MM.1S (cell line): ENCODE measurements around the gene ELFN1.

Experiments
- DNase-seq: peaks from one replicate; pipeline ENCODE4 v3.0.0-alpha.2; 2015
- H2AFZ ChIP-seq: fragments of 300-600 bp; sonication (generic); 2 replicates; pipeline ENCODE4 v1.6.0; 2016; ENCODE audit warnings: antibody characterized with exemption, low read length
- H3F3A ChIP-seq: fragments of 300-600 bp; sonication (generic); 2 replicates; pipeline ENCODE4 v1.6.1; 2016; ENCODE audit warnings: mild to moderate bottlenecking, antibody characterized with exemption, low read length, moderate library complexity, mixed read lengths; ENCODE audit not compliant: insufficient read depth
- H3K27ac ChIP-seq: fragments of 300-600 bp; sonication (generic); 2 replicates; pipeline ENCODE4 v1.5.1; 2016; ENCODE audit warnings: mild to moderate bottlenecking, low read length
- H3K27me3 ChIP-seq: fragments of 300-600 bp; sonication (generic); replicated peaks from 2 replicates; pipeline ENCODE4 v1.6.0; 2016; ENCODE audit warnings: low read length; ENCODE audit not compliant: insufficient read depth
- H3K36me3 ChIP-seq: fragments of 300-600 bp; sonication (generic); replicated peaks from 2 replicates; pipeline ENCODE4 v1.6.1; 2016; ENCODE audit warnings: mild to moderate bottlenecking, low read length, mixed read lengths; ENCODE audit not compliant: insufficient read depth
- H3K4me1 ChIP-seq: fragments of 300-600 bp; sonication (generic); 2 replicates; pipeline ENCODE4 v1.6.1; 2016; ENCODE audit warnings: low read length, mixed read lengths
- H3K4me2 ChIP-seq: fragments of 300-600 bp; sonication (generic); 2 replicates; pipeline ENCODE4 v1.6.0; 2016; ENCODE audit warnings: low read depth, low read length
- H3K4me3 ChIP-seq: fragments of 300-600 bp; sonication (generic); 2 replicates; pipeline ENCODE4 v1.5.1; 2016; ENCODE audit warnings: low read length, mixed read lengths
- H3K79me2 ChIP-seq: fragments of 300-600 bp; sonication (generic); 2 replicates; pipeline ENCODE4 v1.6.1; 2016; ENCODE audit warnings: mixed run types, low read length, mixed read lengths
- H3K9ac ChIP-seq: fragments of 300-600 bp; sonication (generic); 2 replicates; pipeline ENCODE4 v1.6.1; 2016; ENCODE audit warnings: low read length, mixed read lengths
- H3K9me2 ChIP-seq: fragments of 300-600 bp; sonication (generic); replicated peaks from 2 replicates; pipeline ENCODE4 v1.6.1; 2016; ENCODE audit warnings: mild to moderate bottlenecking, low read length, mixed read lengths; ENCODE audit not compliant: insufficient read depth
- H3K9me3 ChIP-seq: fragments of 300-600 bp; sonication (generic); replicated peaks from 2 replicates; pipeline ENCODE4 v1.6.1; 2016; ENCODE audit warnings: mild to moderate bottlenecking, low read length, mixed read lengths; ENCODE audit not compliant: insufficient read depth
- H4K20me1 ChIP-seq: fragments of 300-600 bp; sonication (generic); 2 replicates; pipeline ENCODE4 v1.6.1; 2016; ENCODE audit warnings: mild to moderate bottlenecking, low read length, moderate library complexity, mixed read lengths; ENCODE audit not compliant: insufficient read depth
- CTCF ChIP-seq: fragments of 300-600 bp; sonication (generic); IDR thresholded peaks from 2 replicates; pipeline ENCODE4 v1.5.1; 2016; ENCODE audit warnings: antibody characterized with exemption, low read length, mixed read lengths
- EZH2 ChIP-seq: fragments of 300-600 bp; sonication (generic); optimal IDR thresholded peaks from 2 replicates; pipeline ENCODE3; 2017; ENCODE audit warnings: low read depth, mild to moderate bottlenecking, antibody characterized with exemption, low read length, mixed read lengths
- EZH2phosphoT487 ChIP-seq: fragments of 300-600 bp; sonication (generic); IDR thresholded peaks from 2 replicates; pipeline ENCODE4 v1.6.1; 2018; ENCODE audit warnings: antibody characterized with exemption, low read length

Gene ELFN1

GRCh38 chr7:1651031-1651446 is 19.0 kb upstream of the ELFN1 start:
- no peaks in the 10 kb centered on the region for H3K4me1 ChIP-seq
- H4K20me1 ChIP-seq = no peaks in the 10 kb centered on the region
- no peaks in the 10 kb centered on the region for H3K79me2 ChIP-seq
- H2AFZ ChIP-seq = no peak overlapping the region
- no peaks in the 10 kb centered on the region for H3K36me3 ChIP-seq
- no peaks in the 10 kb centered on the region for H3K9me2 ChIP-seq
- no peak for DNase-seq
- no peak overlapping the region for H3K4me2 ChIP-seq
- no peak overlapping the region for H3K9ac ChIP-seq
- H3K27me3 ChIP-seq = peaks cover 82% of the 10 kb centered on the region
- no peak overlapping the region for H3K27ac ChIP-seq
- H3F3A ChIP-seq = no peaks in the 10 kb centered on the region
- H3K9me3 ChIP-seq = no peaks in the 10 kb centered on the region
- no peak for TF ChIP-seq EZH2phosphoT487
- no peak for TF ChIP-seq CTCF
- TF ChIP-seq EZH2 = no peak
- H3K4me3 ChIP-seq = no peak overlapping the region

GRCh38 chr7:1651891-1652290 is 18.2 kb upstream of the ELFN1 start:
- H3K4me1 ChIP-seq = no peaks in the 10 kb centered on the region
- no peak overlapping the region for H3K4me3 ChIP-seq
- H3K79me2 ChIP-seq = no peaks in the 10 kb centered on the region
- H4K20me1 ChIP-seq = no peaks in the 10 kb centered on the region
- H3F3A ChIP-seq = no peaks in the 10 kb centered on the region
- no peaks in the 10 kb centered on the region for H3K36me3 ChIP-seq
- no peak overlapping the region for H3K9ac ChIP-seq
- DNase-seq = no peak
- no peak overlapping the region for H2AFZ ChIP-seq
- peaks cover 83% of the 10 kb centered on the region for H3K27me3 ChIP-seq
- no peak overlapping the region for H3K4me2 ChIP-seq
- TF ChIP-seq EZH2phosphoT487 (no peak), CTCF (no peak), EZH2 (no peak)
- H3K9me3 ChIP-seq = no peaks in the 10 kb centered on the region
- H3K9me2 ChIP-seq = no peaks in the 10 kb centered on the region
- H3K27ac ChIP-seq = no peak overlapping the region

GRCh38 chr7:1653500-1653899 is 16.6 kb upstream of the ELFN1 start:
- Histone ChIP-seq H3K27me3 (peaks cover 81% of the 10 kb centered on the region), H3K9me2 (no peaks in the 10 kb centered on the region), H3K36me3 (no peaks in the 10 kb centered on the region), H3K27ac (no peak overlapping the region), H3K4me2 (no peak overlapping the region), H3K4me1 (no peaks in the 10 kb centered on the region), H3K79me2 (no peaks in the 10 kb centered on the region), H3K9me3 (no peaks in the 10 kb centered on the region), H3F3A (no peaks in the 10 kb centered on the region), H2AFZ (no peak overlapping the region), H3K9ac (no peak overlapping the region), H4K20me1 (no peaks in the 10 kb centered on the region), H3K4me3 (no peak overlapping the region)
- no peak for TF ChIP-seq EZH2
- TF ChIP-seq CTCF = no peak
- TF ChIP-seq EZH2phosphoT487 = no peak
- DNase-seq = no peak
